ENCODE measurements around the gene TMEM179. TPM values are rescaled to one million over a fixed set of nuclear protein-coding genes. Genes with fewer than 3 reads are reported as not detected.
A peak's percentile ranks its signal among the peaks of the same experiment; 100 is the strongest.
"Not testable (repeated sequence)": the region's sequence is repeated elsewhere in the genome, so short reads cannot be mapped to it uniquely, and the experiment has no call there.

TMEM179 gene
- total RNA-seq, 6 donors from 2014 or later = not detected

GRCh38 chr14:104582005-104582404 is 22.6 kb downstream of the TMEM179 start:
- no peaks in the 10 kb centered on the region for H3K36me3 ChIP-seq
- H3K4me1 ChIP-seq = peaks cover 0 to 15% (median 5%) of the 10 kb centered on the region in 4 donors
- no peaks in the 10 kb centered on the region for H3K27me3 ChIP-seq
- ATAC-seq (ENCODE audit: low FRiP score in 2 of 2) (no peak), DNase-seq (no peak)
- TF ChIP-seq CTCF (IDR thresholded peaks at IDR 0.05) (no peak), EP300 (IDR thresholded peaks at IDR 0.05) (no peak), POLR2AphosphoS5 (IDR thresholded peaks at IDR 0.05) (no peak), POLR2A (IDR thresholded peaks at IDR 0.05) (no peak)
- no peak overlapping the region for H3K4me3 ChIP-seq
- H3K27ac ChIP-seq = no peak overlapping the region
- 66 to 72% methylated on average over 13 to 20 of the region's 20 CpGs for WGBS, 2 donors
- H3K9me3 ChIP-seq = no peaks in the 10 kb centered on the region

GRCh38 chr14:104581521-104581920 is 23.1 kb downstream of the TMEM179 start:
- WGBS, 2 donors = 84 to 86% methylated on average over 4 to 9 of the region's 9 CpGs
- no peaks in the 10 kb centered on the region for H3K36me3 ChIP-seq
- ATAC-seq (ENCODE audit: low FRiP score in 2 of 2) (no peak), DNase-seq (no peak)
- H3K27me3 ChIP-seq = peaks cover 0 to 4% (median 0%) of the 10 kb centered on the region in 4 donors
- no peak overlapping the region for H3K27ac ChIP-seq
- no peaks in the 10 kb centered on the region for H3K9me3 ChIP-seq
- H3K4me3 ChIP-seq = no peak overlapping the region
- TF ChIP-seq EP300 (IDR thresholded peaks at IDR 0.05) (no peak), CTCF (IDR thresholded peaks at IDR 0.05) (no peak), POLR2A (IDR thresholded peaks at IDR 0.05) (no peak), POLR2AphosphoS5 (IDR thresholded peaks at IDR 0.05) (no peak)
- peaks cover 0 to 15% (median 4%) of the 10 kb centered on the region in 4 donors for H3K4me1 ChIP-seq

- Histone ChIP-seq H3K36me3 (no peaks in the 10 kb centered on the region), H3K27me3 (peaks cover 0 to 4% (median 0%) of the 10 kb centered on the region in 4 donors), H3K4me1 (peaks cover 0 to 15% (median 3%) of the 10 kb centered on the region in 4 donors), H3K27ac (no peak overlapping the region), H3K9me3 (no peaks in the 10 kb centered on the region), H3K4me3 (no peak overlapping the region)
- peak in 1 of 2 donors; percentile 42 for DNase-seq
- 38% methylated on average over 8 of the region's 9 CpGs; no CpG with 5 or more reads in 1 of the 2 donors for WGBS, 2 donors
- no peak for ATAC-seq (ENCODE audit: low FRiP score in 2 of 2)
- TF ChIP-seq EP300 (IDR thresholded peaks at IDR 0.05) (no peak), POLR2AphosphoS5 (IDR thresholded peaks at IDR 0.05) (no peak), CTCF (IDR thresholded peaks at IDR 0.05) (no peak), POLR2A (IDR thresholded peaks at IDR 0.05) (no peak)
Measured at GRCh38 chr14:104580961-104581360, 23.6 kb downstream of the TMEM179 start.

GRCh38 chr14:104579939-104580338 is 24.6 kb downstream of the TMEM179 start:
- not testable (repeated sequence) for H3K9me3 ChIP-seq; ATAC-seq (ENCODE audit: low FRiP score in 2 of 2); H3K36me3 ChIP-seq; H3K27ac ChIP-seq; H3K4me3 ChIP-seq; H3K27me3 ChIP-seq; DNase-seq
- peaks cover 0 to 15% (median 3%) of the 10 kb centered on the region in 4 donors for H3K4me1 ChIP-seq
- 78 to 80% methylated on average over 2 to 6 of the region's 6 CpGs for WGBS, 2 donors

- no peak for DNase-seq
- 40 to 61% methylated on average over 1 to 14 of the region's 17 CpGs for WGBS, 2 donors
- Histone ChIP-seq H3K4me1 (peaks cover 0 to 15% (median 3%) of the 10 kb centered on the region in 4 donors), H3K9me3 (no peaks in the 10 kb centered on the region), H3K27ac (no peak within 1 kb of the TSS), H3K36me3 (no peaks in the 10 kb centered on the region), H3K4me3 (no peak within 1 kb of the TSS), H3K27me3 (peaks cover 0 to 4% (median 0%) of the 10 kb centered on the region in 4 donors)
- TF ChIP-seq CTCF (IDR thresholded peaks at IDR 0.05) (no peak), EP300 (IDR thresholded peaks at IDR 0.05) (no peak), POLR2AphosphoS5 (IDR thresholded peaks at IDR 0.05) (no peak), POLR2A (IDR thresholded peaks at IDR 0.05) (no peak)
- ATAC-seq (ENCODE audit: low FRiP score in 2 of 2) = no peak
Measured at GRCh38 chr14:104579507-104579906, 25.1 kb downstream of the TMEM179 start, which contains the start of gene C14orf180. Gene C14orf180, plus strand, starts transcription at chr14:104579764. Its CDS starts 6,667 bp downstream, at chr14:104586431.

Measured in upper lobe of left lung (tissue), 6 donors.